K562 (cell line): Measurements from ENCODE around the gene NAA80. TPM values are rescaled to one million over a fixed set of nuclear protein-coding genes. Genes with fewer than 3 reads are reported as not detected.

Experiments
- ATAC-seq: fragments of 200-7000 bp; cut with Tn5 transposase; 3 replicates; pipeline ENCODE4 v1.9.1; 2020; ENCODE audit warnings: moderate library complexity
- BruUV-seq: library from RNA; stranded (reverse); fragments of 400-500 nt; replicated peaks from 2 replicates; lab custom pipeline; 2021; lab: Mats Ljungman, UMichigan
- CTCF ChIA-PET: fragments of 300-600 bp; formaldehyde crosslinking; extraction: SDS; loops from one replicate; lab custom pipeline; 2021; ENCODE audit warnings: low intra/inter-chr PET ratio; lab: Yijun Ruan, JAX
- POLR2A ChIA-PET: fragments of 300-600, 350-650 bp; sonication (Branson Sonifier 250); formaldehyde crosslinking; extraction: SDS; loops from one replicate; lab custom pipeline; 2021; ENCODE audit warnings: antibody characterized with exemption, inconsistent platforms; lab: Yijun Ruan, JAX
- DNase-seq, 4 experiments: peaks; one replicate each; pipeline versions ENCODE4 v3.0.0 to v3.0.0-alpha.2; 2011 to 2018; ENCODE audit warnings: low spot score in 3 of 4, mixed read lengths in 3 of 4; ENCODE audit errors: extremely low read depth in 1 of 4
- FAIRE-seq: peaks from 2 replicates; lab custom pipeline; 2011; peaks lifted over from hg19 to GRCh38; lab: Jason Lieb, UNC
- H2AFZ ChIP-seq: 2 replicates; pipeline ENCODE4 v1.6.0; 2011; ENCODE audit warnings: low read depth, low read length, control low read depth, inconsistent platforms
- H3K27ac ChIP-seq: fragments of 200-600 bp; 3 replicates; pipeline ENCODE4 v1.8.0; 2011; ENCODE audit warnings: low read depth, mild to moderate bottlenecking, control low read depth, inconsistent platforms, low read length, moderate library complexity, mixed read lengths; ENCODE audit errors: extremely low read depth
- H3K27me3 ChIP-seq, 2 experiments: fragments of 300-600 bp in 1 of 2; 2 replicates in 1 of 2; 3 replicates in 1 of 2; pipeline versions ENCODE4 v1.6.0 to v1.8.0; 2011; ENCODE audit warnings: inconsistent platforms in 2 of 2, low read length in 2 of 2, mild to moderate bottlenecking in 1 of 2, mixed read lengths in 1 of 2, moderate library complexity in 1 of 2; ENCODE audit not compliant: control insufficient read depth in 2 of 2, insufficient read depth in 2 of 2
- H3K36me3 ChIP-seq: fragments of 300-600 bp; 3 replicates; pipeline ENCODE4 v1.8.0; 2011; ENCODE audit warnings: mild to moderate bottlenecking, low read length, inconsistent platforms; ENCODE audit not compliant: control insufficient read depth, insufficient read depth
- H3K4me1 ChIP-seq, 2 experiments: fragments of 200-600 bp in 1 of 2; replicated peaks in 1 of 2; 2 replicates in 1 of 2; 3 replicates in 1 of 2; pipeline versions ENCODE4 v1.5.1 to v1.8.0; 2011; ENCODE audit warnings: inconsistent platforms in 2 of 2, low read length in 2 of 2, mild to moderate bottlenecking in 1 of 2, mixed read lengths in 1 of 2, moderate library complexity in 1 of 2; ENCODE audit not compliant: control insufficient read depth in 2 of 2, insufficient read depth in 2 of 2
- H3K4me2 ChIP-seq: 2 replicates; pipeline ENCODE4 v1.6.1; 2011; ENCODE audit warnings: low read length, control low read depth, inconsistent platforms, mixed read lengths; ENCODE audit not compliant: insufficient read depth
- H3K4me3 ChIP-seq: fragments of 200-600 bp; sonication (generic), shearing (Covaris generic); 2 replicates; pipeline ENCODE4 v1.5.1; 2016; ENCODE audit warnings: control low read depth, inconsistent platforms
- H3K79me2 ChIP-seq: fragments of 200-600 bp; 3 replicates; pipeline ENCODE4 v1.8.0; 2011; ENCODE audit warnings: low read length, inconsistent platforms; ENCODE audit not compliant: control insufficient read depth, insufficient read depth
- H3K9ac ChIP-seq, 2 experiments: 2 replicates each; pipeline versions ENCODE4 v1.6.0 to v1.6.1; 2011; ENCODE audit warnings: low read depth in 2 of 2, low read length in 2 of 2, control low read depth in 1 of 2, inconsistent platforms in 1 of 2, mild to moderate bottlenecking in 1 of 2, mixed read lengths in 1 of 2; ENCODE audit not compliant: insufficient read depth in 1 of 2
- H3K9me1 ChIP-seq: one replicate; pipeline ENCODE4 v1.6.0; 2011; ENCODE audit warnings: inconsistent platforms, mild to moderate bottlenecking, low read length, moderate library complexity; ENCODE audit not compliant: control insufficient read depth, insufficient read depth
- H3K9me3 ChIP-seq: replicated peaks from 2 replicates; pipeline ENCODE4 v1.5.1; 2011; ENCODE audit warnings: low read depth, low read length, inconsistent platforms; ENCODE audit not compliant: control insufficient read depth, insufficient read depth
- H4K20me1 ChIP-seq: replicated peaks from 2 replicates; pipeline ENCODE4 v1.6.1; 2011; ENCODE audit warnings: low read length, inconsistent platforms, mixed read lengths; ENCODE audit not compliant: control insufficient read depth, insufficient read depth
- CCNT2 ChIP-seq: IDR thresholded peaks from 2 replicates; pipeline ENCODE4 v1.6.1; 2011; ENCODE audit warnings: borderline replicate concordance, low read depth, mild to moderate bottlenecking, moderate library complexity, mixed read lengths, low read length; ENCODE audit not compliant: insufficient read length; ENCODE audit errors: extremely low read depth
- ETV6 ChIP-seq, 3 experiments: fragments of 150-350 bp in 1 of 3; sonication (generic) in 1 of 3; formaldehyde crosslinking in 1 of 3; IDR thresholded peaks; 2 replicates each; pipeline versions ENCODE4 v1.6.1 to v1.8.0; 2014 to 2022; ENCODE audit warnings: borderline replicate concordance in 2 of 3, low read depth in 2 of 3, antibody characterized with exemption in 1 of 3, low read length in 1 of 3, mild to moderate bottlenecking in 1 of 3, missing genetic modification reagents in 1 of 3
- FOXA3 ChIP-seq, 2 experiments: fragments of 450-650 bp in 1 of 2; sonication (generic) in 1 of 2; formaldehyde crosslinking; IDR thresholded peaks in 1 of 2; conservative IDR thresholded peaks in 1 of 2; 2 replicates each; pipeline versions ENCODE4 v1.4.0 to v1.8.0; 2020 to 2022; ENCODE audit warnings: mild to moderate bottlenecking in 2 of 2, missing genetic modification reagents in 1 of 2
- FUS ChIP-seq: fragments of 200-400 bp; formaldehyde crosslinking; optimal IDR thresholded peaks from 2 replicates; pipeline ENCODE3; 2017; ENCODE audit warnings: low read depth, low read length
- MAFG ChIP-seq: fragments of 450-650 bp; conservative IDR thresholded peaks from 2 replicates; pipeline ENCODE4 v1.6.1; 2016; ENCODE audit warnings: missing genetic modification characterization, missing compliant biosample characterization
- SMAD4 ChIP-seq: fragments of 250-450 bp; sonication (Bioruptor Pico); conservative IDR thresholded peaks from 2 replicates; pipeline ENCODE4 v1.8.0; 2021; ENCODE audit warnings: inconsistent platforms, mild to moderate bottlenecking, moderate library complexity
- TAF1 ChIP-seq: IDR thresholded peaks from 2 replicates; pipeline ENCODE4 v1.6.1; 2011; ENCODE audit warnings: mild to moderate bottlenecking, low read length, moderate library complexity; ENCODE audit not compliant: insufficient read depth, control insufficient read depth, severe bottlenecking; ENCODE audit errors: extremely low read depth
- YY1 ChIP-seq, 3 experiments: IDR thresholded peaks; 2 replicates each; pipeline ENCODE4 v1.6.1; 2011; ENCODE audit warnings: low read length in 2 of 3, mild to moderate bottlenecking in 2 of 3, moderate library complexity in 2 of 3, borderline replicate concordance in 1 of 3, control low read depth in 1 of 3, low read depth in 1 of 3; ENCODE audit not compliant: insufficient read depth in 3 of 3, insufficient replicate concordance in 2 of 3, control insufficient read depth in 1 of 3, insufficient read length in 1 of 3; ENCODE audit errors: extremely low read depth in 1 of 3
- ZNF589 ChIP-seq: fragments of 200-800 bp; sonication (Bioruptor generic); IDR thresholded peaks from 2 replicates; pipeline ENCODE4 v1.6.1; 2016; ENCODE audit warnings: low read depth, missing genetic modification characterization, missing compliant biosample characterization
- ZNF778 ChIP-seq: fragments of 450-650 bp; formaldehyde crosslinking; IDR thresholded peaks from 2 replicates; pipeline ENCODE4 v1.4.0; 2020; ENCODE audit warnings: mild to moderate bottlenecking, moderate library complexity
- WGBS: fragments of 100-300 bp; shearing (Covaris generic); methylation state at CpG from one replicate; pipeline ENCODE4 v1.1.6; 2016; ENCODE audit warnings: low coverage, mixed read lengths; ENCODE audit not compliant: insufficient coverage; ENCODE audit errors: missing lambda C conversion rate; 5-methylcytosine and 5-hydroxymethylcytosine counted together
- in situ Hi-C: fragments of 300-500 bp; cut with MboI; formaldehyde crosslinking; loops from 4 replicates; pipeline ENCODE4 v1.15.0; 2018; ENCODE audit warnings: inconsistent platforms, mixed read lengths
- intact Hi-C: fragments of 100-400 bp; cut with micrococcal nuclease; formaldehyde crosslinking; loops from 2 replicates; pipeline ENCODE4 v1.14.2; 2022
- polyA plus RNA-seq, 8 experiments: library from polyadenylated mRNA; depleted of rRNA in 4 of 8; stranded (reverse) in 5 of 8; unstranded in 3 of 8; fragments of >200 nt; fragmentation: Nextera tagmentation in 2 of 8; fragmentation: Illumina TruSeq in 1 of 8; extraction: Ambion mirVana in 2 of 8; extraction: Trizol in 1 of 8; gene quantifications; 2 replicates each; pipeline versions ENCODE4 v1.2.1 to v1.2.3, GENCODE V29; 2011 to 2014; ENCODE audit warnings: inconsistent platforms in 1 of 8, missing spikeins in 1 of 8
- total RNA-seq, 7 experiments: library from RNA; depleted of rRNA in 6 of 7; stranded (reverse); fragments of >200 nt in 6 of 7; fragmentation: Illumina TruSeq in 2 of 7; extraction: Trizol in 2 of 7; gene quantifications; 2 replicates each; pipeline versions ENCODE4 v1.2.1 to v1.2.3, GENCODE V29; 2011 to 2021; ENCODE audit warnings: low replicate concordance in 1 of 7
- TF ChIP-seq, protein P1 (sequence below): IDR thresholded peaks from 2 replicates; pipeline ENCODE4 v1.6.1; 2016; ENCODE audit warnings: missing genetic modification characterization, missing compliant biosample characterization

NAA80 gene
- total and polyA plus RNA-seq, 9 of the 15 experiments (the other 6 are each of a cell fraction or from before 2014, with no cell fraction given) = 0.82 to 24.0 (median 8.6) TPM

DNA sequence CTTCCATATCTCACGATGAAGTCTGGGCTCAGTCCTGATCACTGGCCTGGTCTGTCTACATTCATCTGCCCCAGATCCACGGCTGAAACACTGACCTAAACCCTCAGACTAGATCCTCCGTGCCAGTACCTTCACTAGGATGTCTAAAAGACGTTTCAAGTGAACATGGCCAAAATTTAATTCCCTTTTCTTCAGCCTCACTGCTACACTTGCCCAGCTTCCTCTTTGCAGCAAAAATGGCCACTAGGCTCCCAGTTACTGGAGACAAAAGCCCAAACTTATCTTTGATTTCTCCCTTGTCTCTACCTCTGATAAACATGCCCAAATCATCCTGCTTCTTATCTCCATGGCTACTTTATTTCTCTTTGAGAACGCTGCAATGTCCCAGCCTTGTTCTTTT is 39.8 kb upstream of the NAA80 start:
- peak; percentile 6 for FAIRE-seq
- ATAC-seq = no peak
- H3K4me3 ChIP-seq = peak overlapping the region; percentile 96
- intact Hi-C loops = no loop called here
- peak overlapping the region; percentile 95 to 98 for H3K9ac ChIP-seq
- no peaks in the 10 kb centered on the region for H3K27me3 ChIP-seq
- TF ChIP-seq MAFG (tag) = no peak
- TF ChIP-seq FUS = no peak
- TF ChIP-seq ZNF589 (CRISPR knock-in tag) = 0 out of 2 replicates have a peak, but pooled peaks have one; percentile 33
- TF ChIP-seq CCNT2 = no peak
- TF ChIP-seq, protein P1, sequence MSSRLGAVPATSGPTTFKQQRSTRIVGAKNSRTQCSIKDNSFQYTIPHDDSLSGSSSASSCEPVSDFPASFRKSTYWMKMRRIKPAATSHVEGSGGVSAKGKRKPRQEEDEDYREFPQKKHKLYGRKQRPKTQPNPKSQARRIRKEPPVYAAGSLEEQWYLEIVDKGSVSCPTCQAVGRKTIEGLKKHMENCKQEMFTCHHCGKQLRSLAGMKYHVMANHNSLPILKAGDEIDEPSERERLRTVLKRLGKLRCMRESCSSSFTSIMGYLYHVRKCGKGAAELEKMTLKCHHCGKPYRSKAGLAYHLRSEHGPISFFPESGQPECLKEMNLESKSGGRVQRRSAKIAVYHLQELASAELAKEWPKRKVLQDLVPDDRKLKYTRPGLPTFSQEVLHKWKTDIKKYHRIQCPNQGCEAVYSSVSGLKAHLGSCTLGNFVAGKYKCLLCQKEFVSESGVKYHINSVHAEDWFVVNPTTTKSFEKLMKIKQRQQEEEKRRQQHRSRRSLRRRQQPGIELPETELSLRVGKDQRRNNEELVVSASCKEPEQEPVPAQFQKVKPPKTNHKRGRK = no peak
- TF ChIP-seq ETV6 (IDR thresholded peaks at IDR 0.05; ENCODE audit: borderline replicate concordance in 1 of 2, low read depth in 2 of 2, low read length in 1 of 2) = no peak
- TF ChIP-seq ETV6 (CRISPR knock-in tag; IDR thresholded peaks at IDR 0.05; ENCODE audit: borderline replicate concordance) = no peak
- TF ChIP-seq FOXA3 (CRISPR knock-in tag; conservative IDR thresholded peaks at IDR 0.05 in 1 of 2, IDR thresholded peaks at IDR 0.05 in 1 of 2) = no peak
- no peak for TF ChIP-seq SMAD4
- no peak for TF ChIP-seq TAF1
- TF ChIP-seq ZNF778 (CRISPR knock-in tag) = no peak
- peak in 1 of 3 experiments; percentile 73 for TF ChIP-seq YY1 (IDR thresholded peaks at IDR 0.05; ENCODE audit: borderline replicate concordance in 1 of 3, control insufficient read depth in 1 of 3, extremely low read depth in 1 of 3, insufficient read depth in 3 of 3, insufficient read length in 1 of 3, insufficient replicate concordance in 2 of 3, low read depth in 1 of 3, low read length in 2 of 3)
- TF ChIP-seq, all 486 proteins: peak for 2
- peaks cover 36 to 58% of the 10 kb centered on the region in 2 experiments; a peak in 4 of 5 replicates for H3K4me1 ChIP-seq
- H3K9me1 ChIP-seq = peaks cover 3% of the 10 kb centered on the region
- H3K9me3 ChIP-seq = no peaks in the 10 kb centered on the region
- CTCF ChIA-PET = no interaction called here
- peak in 1 of 4 experiments; percentile 37 for DNase-seq
- H3K79me2 ChIP-seq = peaks cover 67% of the 10 kb centered on the region
- peak overlapping the region; percentile 95 for H3K4me2 ChIP-seq
- POLR2A ChIA-PET = interaction anchor here (0.6 to 1.1 kb wide), 5 partner anchors 8 to 1081 kb away, joined by 3 to 4 read pairs (median 3); partner anchors contain the start of genes CYB561D2, HYAL3, NAA80 and NPRL2
- peaks cover 26% of the 10 kb centered on the region; the same call in 2 of the 3 replicates for H3K36me3 ChIP-seq
- BruUV-seq = no TSS peak
- H4K20me1 ChIP-seq = peaks cover 6% of the 10 kb centered on the region; the same call in 1 of the 2 replicates
- H3K27ac ChIP-seq = peak overlapping the region; percentile 99
- 6% methylated on average over 4 of the region's 5 CpGs for WGBS
- in situ Hi-C loops = no loop called here
- peak overlapping the region; percentile 47 for H2AFZ ChIP-seq
